ENCODE results near the gene GPRIN3. TPM values are rescaled to one million over a fixed set of nuclear protein-coding genes. Genes with fewer than 3 reads are reported as not detected.

GPRIN3 gene
- total RNA-seq, 2 donors from 2014 or later, result 2.1 to 2.3 TPM

DNA sequence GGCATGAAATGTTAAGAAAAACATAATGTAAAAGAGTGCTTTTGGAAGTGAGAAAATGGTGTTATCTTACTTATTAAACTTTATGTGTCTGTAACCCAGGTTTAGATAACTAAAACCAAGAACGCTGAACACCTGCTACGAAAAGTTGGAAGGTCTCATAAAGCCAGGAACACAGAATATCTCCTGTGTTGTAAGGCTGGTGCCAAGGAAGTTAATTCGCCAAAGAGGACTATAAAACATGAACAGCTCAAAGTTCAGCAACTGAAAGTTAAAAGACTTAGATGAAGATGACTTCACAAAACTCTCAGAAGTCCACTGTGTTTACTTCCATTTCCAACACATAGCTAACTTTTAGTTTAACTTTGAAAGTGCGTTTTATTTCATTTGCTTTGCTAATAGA, 54.3 kb downstream of the GPRIN3 start:
- H3K4me3 Mint-ChIP-seq, result no peak overlapping the region
- peaks cover 5% of the 10 kb centered on the region for H3K4me1 Mint-ChIP-seq
- peaks cover 2% of the 10 kb centered on the region for H3K9me3 Mint-ChIP-seq
- 89 to 100% methylated on average over 3 to 4 of the region's 4 CpGs for WGBS, 2 experiments (ENCODE audit: insufficient coverage in 1 of 2, insufficient read length in 1 of 2)
- no peaks in the 10 kb centered on the region for H3K27me3 Mint-ChIP-seq (ENCODE audit: insufficient read depth)
- TF ChIP-seq, protein P1, sequence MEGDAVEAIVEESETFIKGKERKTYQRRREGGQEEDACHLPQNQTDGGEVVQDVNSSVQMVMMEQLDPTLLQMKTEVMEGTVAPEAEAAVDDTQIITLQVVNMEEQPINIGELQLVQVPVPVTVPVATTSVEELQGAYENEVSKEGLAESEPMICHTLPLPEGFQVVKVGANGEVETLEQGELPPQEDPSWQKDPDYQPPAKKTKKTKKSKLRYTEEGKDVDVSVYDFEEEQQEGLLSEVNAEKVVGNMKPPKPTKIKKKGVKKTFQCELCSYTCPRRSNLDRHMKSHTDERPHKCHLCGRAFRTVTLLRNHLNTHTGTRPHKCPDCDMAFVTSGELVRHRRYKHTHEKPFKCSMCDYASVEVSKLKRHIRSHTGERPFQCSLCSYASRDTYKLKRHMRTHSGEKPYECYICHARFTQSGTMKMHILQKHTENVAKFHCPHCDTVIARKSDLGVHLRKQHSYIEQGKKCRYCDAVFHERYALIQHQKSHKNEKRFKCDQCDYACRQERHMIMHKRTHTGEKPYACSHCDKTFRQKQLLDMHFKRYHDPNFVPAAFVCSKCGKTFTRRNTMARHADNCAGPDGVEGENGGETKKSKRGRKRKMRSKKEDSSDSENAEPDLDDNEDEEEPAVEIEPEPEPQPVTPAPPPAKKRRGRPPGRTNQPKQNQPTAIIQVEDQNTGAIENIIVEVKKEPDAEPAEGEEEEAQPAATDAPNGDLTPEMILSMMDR (conservative IDR thresholded peaks at IDR 0.05), result no peak
- H3K27me3 ChIP-seq (ENCODE audit: control insufficient read depth, insufficient read depth, low read length, poor library complexity, severe bottlenecking), result no peaks in the 10 kb centered on the region
- no peaks in the 10 kb centered on the region for H3K36me3 ChIP-seq (ENCODE audit: control insufficient read depth, insufficient read depth, low read length)
- H3K9me3 ChIP-seq (ENCODE audit: control insufficient read depth, low read length), result no peaks in the 10 kb centered on the region
- no peak overlapping the region for H3K4me3 ChIP-seq (ENCODE audit: low read length)
- H3K9ac ChIP-seq (ENCODE audit: extremely low read depth, low read length, poor library complexity, severe bottlenecking), result no peak overlapping the region
- no peak overlapping the region for H3K27ac Mint-ChIP-seq
- no peak for DNase-seq
- H3K36me3 Mint-ChIP-seq (ENCODE audit: low read depth), result no peaks in the 10 kb centered on the region
- no peak overlapping the region for H3K27ac ChIP-seq (ENCODE audit: low read depth, low read length)
- no peaks in the 10 kb centered on the region for H3K4me1 ChIP-seq (ENCODE audit: control insufficient read depth, insufficient read depth, low read length)

DNA sequence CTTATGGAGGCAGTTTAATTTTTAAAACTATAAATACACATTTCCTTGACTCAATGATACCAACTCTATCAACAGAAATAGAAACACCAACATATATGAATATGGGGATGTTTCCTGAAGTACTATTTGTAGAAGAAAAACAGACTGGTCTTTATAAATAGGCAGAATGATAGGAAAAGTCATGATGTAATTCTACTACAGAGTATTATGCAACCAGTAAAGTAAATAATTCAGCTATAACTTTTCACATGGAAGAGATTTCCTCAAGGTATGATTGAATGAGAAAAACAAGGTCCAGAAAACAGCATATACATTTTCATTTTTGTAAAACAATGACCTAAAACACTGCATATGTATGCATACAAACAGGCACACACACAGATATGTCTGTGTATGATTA, 56.2 kb downstream of the GPRIN3 start:
- Histone ChIP-seq H3K4me1 (ENCODE audit: control insufficient read depth, insufficient read depth, low read length) (no peaks in the 10 kb centered on the region), H3K4me3 (ENCODE audit: low read length) (no peak overlapping the region), H3K9ac (ENCODE audit: extremely low read depth, low read length, poor library complexity, severe bottlenecking) (no peak overlapping the region), H3K27ac (ENCODE audit: low read depth, low read length) (no peak overlapping the region), H3K36me3 (ENCODE audit: control insufficient read depth, insufficient read depth, low read length) (no peaks in the 10 kb centered on the region), H3K9me3 (ENCODE audit: control insufficient read depth, low read length) (no peaks in the 10 kb centered on the region), H3K27me3 (ENCODE audit: control insufficient read depth, insufficient read depth, low read length, poor library complexity, severe bottlenecking) (no peaks in the 10 kb centered on the region)
- TF ChIP-seq, protein P1 (conservative IDR thresholded peaks at IDR 0.05), result no peak
- Mint-ChIP-seq H3K4me1 (peaks cover 5% of the 10 kb centered on the region), H3K36me3 (ENCODE audit: low read depth) (no peaks in the 10 kb centered on the region), H3K4me3 (no peak overlapping the region), H3K27me3 (ENCODE audit: insufficient read depth) (peaks cover 2% of the 10 kb centered on the region), H3K27ac (no peak overlapping the region), H3K9me3 (peaks cover 2% of the 10 kb centered on the region)
- no peak for DNase-seq

DNA sequence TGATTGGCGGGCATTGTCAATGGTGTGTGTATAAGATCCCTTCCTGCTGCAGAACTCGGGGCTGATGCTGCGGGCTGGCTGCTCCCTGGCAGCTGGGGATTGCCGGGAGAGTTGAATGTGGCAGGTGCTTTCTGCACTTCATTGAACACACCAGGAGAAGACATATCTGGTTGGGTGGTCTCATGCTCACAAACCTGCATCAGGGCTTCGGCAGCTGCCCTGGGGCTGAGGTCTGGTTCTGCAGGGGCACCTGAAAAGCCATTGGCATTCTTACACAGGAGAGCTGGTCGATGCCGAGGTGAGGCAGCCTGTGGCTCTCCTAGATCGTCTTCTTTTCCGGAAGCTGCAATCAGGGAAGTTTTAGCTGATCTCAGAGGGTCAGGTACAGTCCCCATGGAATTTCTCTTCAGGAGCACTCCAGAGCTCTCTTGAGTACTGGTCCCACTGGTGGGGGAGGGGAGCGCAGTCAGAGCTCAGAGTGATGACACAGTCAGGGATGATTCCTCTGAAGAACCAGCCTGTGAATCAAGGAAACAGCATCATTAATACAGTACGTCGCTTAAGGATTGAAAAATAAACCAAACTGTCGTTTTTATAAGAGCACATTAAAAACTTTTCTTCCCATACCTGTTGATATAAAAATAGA, 57.8 kb downstream of the GPRIN3 start:
- Histone ChIP-seq H3K4me1 (ENCODE audit: control insufficient read depth, insufficient read depth, low read length) (no peaks in the 10 kb centered on the region), H3K36me3 (ENCODE audit: control insufficient read depth, insufficient read depth, low read length) (no peaks in the 10 kb centered on the region), H3K9me3 (ENCODE audit: control insufficient read depth, low read length) (no peaks in the 10 kb centered on the region), H3K9ac (ENCODE audit: extremely low read depth, low read length, poor library complexity, severe bottlenecking) (no peak overlapping the region), H3K27ac (ENCODE audit: low read depth, low read length) (no peak overlapping the region), H3K27me3 (ENCODE audit: control insufficient read depth, insufficient read depth, low read length, poor library complexity, severe bottlenecking) (no peaks in the 10 kb centered on the region), H3K4me3 (ENCODE audit: low read length) (no peak overlapping the region)
- peaks cover 2% of the 10 kb centered on the region for H3K27me3 Mint-ChIP-seq (ENCODE audit: insufficient read depth)
- TF ChIP-seq, protein P1 (conservative IDR thresholded peaks at IDR 0.05), result no peak
- no peaks in the 10 kb centered on the region for H3K36me3 Mint-ChIP-seq (ENCODE audit: low read depth)
- no peak for DNase-seq
- H3K4me3 Mint-ChIP-seq, result no peak overlapping the region
- peaks cover 17% of the 10 kb centered on the region for H3K4me1 Mint-ChIP-seq
- peaks cover 2% of the 10 kb centered on the region for H3K9me3 Mint-ChIP-seq
- H3K27ac Mint-ChIP-seq, result no peak overlapping the region
- WGBS, 2 experiments (ENCODE audit: insufficient coverage in 1 of 2, insufficient read length in 1 of 2), result 88 to 91% methylated on average over 4 to 13 of the region's 13 CpGs
